NCI-H1417 treated with DMSO at 0.1 percent for 48 hours (cell line): ENCODE data around the gene MYO16.

ENCODE experiments used
- DNase-seq: peaks from one replicate; lab custom pipeline; 2025; lab: John Stamatoyannopoulos, UW

MYO16 gene

DNA sequence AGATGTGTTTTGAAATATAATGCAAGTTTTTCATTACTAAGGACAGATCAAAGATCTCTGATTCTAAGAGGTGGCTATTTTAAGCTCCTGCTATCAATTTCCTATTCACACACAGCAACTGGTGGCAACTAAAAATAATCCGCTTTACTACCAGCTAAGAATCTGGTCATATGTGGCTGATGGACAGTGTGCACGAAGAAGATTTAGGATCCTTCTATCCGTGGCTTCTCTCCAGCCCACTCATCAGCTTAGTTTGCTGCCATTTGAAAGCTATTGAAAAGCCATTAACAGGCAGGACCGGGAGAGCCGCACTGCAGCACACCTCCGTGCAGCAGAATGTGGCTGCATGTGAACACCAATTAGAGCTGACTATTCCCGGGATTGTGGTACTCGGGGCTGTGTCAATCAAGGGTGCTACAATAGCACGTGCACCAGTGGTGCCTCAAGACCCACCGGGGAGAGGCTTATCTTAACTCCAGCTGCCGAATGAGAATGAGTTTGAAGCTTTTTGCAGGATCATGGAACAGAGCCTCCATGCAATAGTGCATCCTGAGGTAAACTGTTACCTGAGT is at the start of gene MYO16:
TSS of gene MYO16 (plus strand) at position 431 of the 572 bp plus-strand sequence. CDS start 234 bp downstream, outside the sequence.
- no peak for DNase-seq

DNA sequence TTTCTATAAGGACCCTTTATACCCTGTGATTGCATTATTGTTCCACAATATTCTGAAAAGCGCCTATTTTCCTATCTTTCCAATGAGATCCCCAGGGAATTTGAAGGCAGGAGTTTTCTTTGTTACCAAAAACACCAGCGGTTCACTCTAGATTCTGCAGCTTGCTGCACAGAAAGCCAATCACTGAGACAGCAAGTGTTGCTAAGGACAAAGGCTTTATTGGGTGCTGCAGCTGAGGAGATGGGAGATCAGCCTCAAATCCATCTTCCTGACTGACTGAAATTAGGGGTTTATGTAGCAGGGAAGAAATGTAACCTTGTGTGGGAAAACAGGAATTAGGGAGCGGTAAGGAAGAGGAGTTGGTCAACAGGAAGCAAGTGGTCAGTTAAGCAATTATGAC is 42.6 kb upstream of the MYO16 start:
- DNase-seq, result no peak

DNA sequence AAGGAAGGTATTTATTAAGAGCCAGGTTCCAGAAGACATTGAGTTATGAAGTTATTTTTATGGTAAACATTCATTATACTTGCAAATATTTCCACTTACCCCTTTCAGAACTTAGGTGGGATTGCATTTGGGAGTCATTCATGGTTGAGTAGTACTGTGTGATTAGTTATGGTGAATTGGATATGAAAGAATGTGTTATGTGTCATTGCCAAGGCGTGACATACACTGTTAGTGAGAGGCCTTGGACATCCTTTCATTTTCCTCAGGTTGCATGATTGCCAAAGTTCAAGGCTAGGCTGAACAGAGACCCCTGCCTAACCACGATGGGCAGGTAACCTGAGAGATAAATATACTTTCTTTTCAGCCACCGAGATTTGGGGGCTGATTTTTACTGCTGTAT is 40.9 kb upstream of the MYO16 start:
- no peak for DNase-seq

DNA sequence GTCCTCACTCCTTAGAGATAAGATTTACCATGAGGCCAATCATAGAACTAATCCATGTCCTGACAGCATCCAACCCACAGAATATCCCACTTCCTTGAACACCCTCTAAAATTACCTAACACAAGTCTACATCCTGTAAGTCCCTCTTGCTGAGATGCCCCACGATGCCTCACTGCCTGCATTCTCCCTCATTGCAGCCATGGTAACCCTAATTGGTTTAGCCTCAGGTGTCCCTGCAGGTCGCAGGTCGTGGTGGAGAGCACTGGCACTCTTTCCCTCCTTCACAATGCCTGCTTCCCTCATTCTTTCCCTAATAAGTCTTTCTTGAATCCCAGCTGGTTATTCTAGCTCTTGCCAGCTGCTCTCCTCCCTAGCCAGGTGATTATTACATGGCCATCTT is 35.3 kb upstream of the MYO16 start:
- no peak for DNase-seq

DNA sequence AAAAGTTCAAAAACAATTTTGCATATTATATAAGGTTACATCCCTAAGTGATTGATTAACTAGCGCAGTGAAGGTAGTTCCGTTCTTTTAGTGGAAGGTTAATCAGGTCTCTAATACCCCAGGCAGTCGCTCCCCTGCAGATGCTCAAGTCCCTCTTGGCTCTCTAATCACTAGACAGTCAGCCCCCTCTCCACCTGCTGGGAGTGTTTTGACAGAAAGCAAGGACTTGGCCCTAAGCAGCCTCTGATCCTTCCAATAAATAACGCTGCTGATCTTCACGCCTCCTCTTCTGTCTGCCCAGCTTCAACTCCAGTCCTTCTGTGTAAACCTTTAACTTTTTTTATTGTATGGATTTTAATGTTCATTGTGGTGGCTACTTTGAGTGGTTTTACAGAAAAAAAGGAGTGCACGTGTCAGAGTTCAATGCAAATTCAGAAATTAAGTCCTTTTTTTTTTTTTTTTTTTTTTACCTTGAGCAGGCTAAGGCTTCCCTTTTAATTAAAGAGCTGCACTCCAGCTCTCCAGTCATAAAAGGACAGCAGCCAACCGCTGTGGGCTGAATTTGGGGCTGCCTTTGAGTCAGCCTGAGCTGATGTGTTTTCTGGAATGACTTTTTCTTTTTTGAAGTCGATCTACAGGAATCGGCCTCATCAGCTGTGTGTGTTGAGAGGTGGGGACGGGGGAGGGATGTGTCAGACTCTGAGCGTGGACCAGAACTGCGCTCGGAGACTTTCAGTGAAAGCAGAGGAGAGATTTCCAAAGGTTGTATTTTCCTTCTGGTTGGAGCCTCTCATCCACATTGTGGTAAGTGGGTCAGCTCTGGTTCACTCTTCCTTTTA is 33.8 kb upstream of the MYO16 start:
- no peak for DNase-seq

DNA sequence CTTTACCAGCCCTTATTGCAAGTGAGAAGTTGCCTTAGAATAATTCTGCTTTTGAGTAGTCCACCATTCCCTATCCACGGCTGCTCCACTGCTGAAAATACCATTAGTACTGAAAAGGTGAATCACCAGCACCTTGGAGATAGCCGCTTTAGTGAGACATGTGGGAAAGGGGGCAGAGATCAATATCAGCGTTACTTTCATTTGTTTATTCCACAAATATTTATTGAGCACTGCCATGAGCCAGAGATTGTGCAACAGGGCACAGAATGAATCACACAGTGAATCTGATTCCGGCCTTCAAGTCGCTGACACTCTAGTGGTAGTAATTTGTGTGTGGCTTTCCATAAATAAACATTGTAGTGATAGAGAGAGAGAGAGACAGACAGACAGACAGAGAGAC is 31.5 kb upstream of the MYO16 start:
- no peak for DNase-seq

DNA sequence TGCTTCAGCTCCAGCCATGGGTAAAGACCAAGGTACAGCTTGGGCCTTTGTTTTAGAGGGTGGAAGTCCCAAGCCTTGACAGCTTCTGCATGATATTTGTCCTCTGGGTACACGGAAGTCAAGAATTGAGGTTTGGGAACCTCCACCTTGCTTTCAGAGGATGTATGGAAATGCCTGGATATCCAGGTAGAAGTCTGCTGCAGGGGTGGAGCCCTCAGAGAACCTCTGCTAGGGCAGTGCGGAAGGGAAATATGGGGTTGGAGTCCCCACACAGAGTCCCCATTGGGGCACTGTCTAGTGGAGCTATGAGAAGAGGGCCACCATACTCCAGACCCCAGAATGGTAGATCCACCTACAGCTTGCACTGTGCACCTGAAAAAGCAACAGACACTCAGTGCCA is 23.0 kb upstream of the MYO16 start:
- no peak for DNase-seq

DNA sequence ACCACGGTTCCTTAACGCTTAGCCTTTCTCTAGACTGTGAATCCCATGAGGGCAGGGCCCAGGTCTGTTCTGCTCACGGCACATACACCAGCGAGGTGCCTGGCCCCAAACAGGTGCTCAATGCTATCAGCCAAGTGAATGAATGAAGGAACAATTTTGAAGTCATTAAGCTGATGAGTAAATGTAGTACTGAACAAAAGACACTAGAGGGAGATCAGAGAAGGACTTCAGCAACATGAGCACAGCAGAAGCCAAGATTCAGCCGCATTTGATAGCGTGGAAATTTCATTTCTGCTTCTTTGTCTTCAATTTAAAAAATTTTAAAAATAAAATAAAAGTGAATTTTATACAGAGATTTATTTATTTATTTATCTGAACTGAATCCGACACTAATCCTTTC is 20.1 kb upstream of the MYO16 start:
- DNase-seq, result no peak

DNA sequence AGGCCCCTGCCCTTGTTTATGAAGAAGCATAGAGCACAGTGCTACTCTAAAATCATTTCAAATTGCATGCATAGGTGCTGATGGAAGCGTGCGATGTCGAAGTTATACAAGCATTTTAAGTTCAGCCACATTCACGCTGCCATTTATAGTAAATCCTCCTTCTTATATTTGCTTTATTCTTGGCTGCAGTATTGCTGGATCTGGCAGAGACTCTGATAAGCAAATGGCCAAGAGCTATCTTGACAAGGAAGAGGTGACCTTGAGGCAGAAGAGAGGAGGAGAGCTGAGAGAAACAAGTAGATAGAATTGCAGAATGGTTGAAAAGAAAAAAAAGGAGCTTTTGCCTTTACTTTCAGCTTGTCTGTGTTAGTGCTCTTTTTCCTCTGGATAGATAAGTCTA is 18.9 kb upstream of the MYO16 start:
- DNase-seq, result no peak

DNA sequence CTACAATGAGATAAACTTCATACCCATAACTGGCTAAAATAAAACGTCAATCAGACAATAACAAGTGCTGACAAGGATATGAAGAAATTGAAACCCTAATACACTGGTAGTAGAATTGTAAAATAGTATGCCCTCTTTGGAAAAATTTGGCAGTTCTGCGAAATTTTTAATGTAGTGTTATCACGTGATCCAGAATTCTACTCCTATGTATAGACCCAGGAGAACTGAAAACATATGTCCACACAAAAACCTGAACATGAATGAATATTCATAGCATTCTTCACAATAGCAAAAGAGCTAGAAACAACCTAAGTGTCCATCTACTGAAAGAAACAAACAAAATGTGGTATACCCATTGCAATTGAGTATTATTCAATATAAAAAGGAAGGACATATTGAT is 14.2 kb upstream of the MYO16 start:
- no peak for DNase-seq

DNA sequence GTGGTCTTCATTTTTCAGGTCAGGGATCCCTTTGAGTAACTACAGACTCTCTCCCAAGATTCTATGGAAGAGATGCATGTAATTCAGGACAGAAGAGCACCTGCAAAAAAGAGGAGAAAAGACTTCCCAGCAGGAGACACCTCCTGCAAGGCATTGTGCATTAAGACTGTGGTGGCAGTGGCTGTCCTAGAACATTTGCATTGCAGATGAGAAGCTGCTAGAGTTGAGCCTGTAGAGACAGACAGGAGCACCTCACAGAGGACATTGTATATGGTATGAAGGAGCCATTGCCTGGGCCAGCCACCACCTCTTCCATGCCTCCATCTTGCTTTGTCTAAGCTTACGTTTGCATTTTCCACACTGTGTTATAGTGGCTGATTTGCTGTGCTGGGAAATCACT is 11.2 kb upstream of the MYO16 start:
- DNase-seq, result no peak

DNA sequence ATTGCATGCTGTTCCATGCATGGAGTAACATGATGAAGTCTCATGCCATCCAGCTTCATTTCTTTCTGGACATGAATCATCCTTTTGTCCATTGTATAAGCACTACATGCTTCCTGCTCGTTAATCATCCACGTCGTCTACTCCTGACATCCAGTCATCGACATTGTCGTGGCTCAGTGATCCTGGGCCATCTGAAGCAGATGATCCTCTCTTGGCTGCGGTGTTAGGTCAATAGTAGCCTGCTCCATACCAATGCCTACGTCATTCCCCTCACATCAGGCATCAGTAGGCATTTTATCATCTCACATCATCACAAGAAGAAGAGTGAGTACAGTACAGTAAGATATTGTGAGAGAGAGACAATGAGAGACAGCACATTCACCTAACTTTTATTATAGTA is 7.9 kb upstream of the MYO16 start:
- DNase-seq, result no peak

DNA sequence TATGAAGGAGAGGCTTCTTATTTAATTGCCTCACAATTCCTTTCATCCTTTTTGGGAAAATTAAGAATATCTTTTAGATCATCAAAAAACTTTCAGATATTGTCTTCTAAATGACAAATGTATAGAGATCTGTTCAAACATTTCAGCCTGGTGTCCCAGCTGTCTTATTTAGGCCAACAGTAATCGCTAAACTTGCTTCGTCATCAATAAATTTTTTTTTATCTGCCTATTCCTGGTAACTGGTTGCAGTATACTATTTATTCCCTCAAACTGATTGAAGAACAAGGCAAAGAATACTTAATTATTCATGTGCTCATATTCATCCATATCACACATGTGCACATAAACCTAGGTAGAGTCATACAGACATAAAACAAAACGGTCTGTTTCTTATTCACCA is 5.3 kb upstream of the MYO16 start:
- no peak for DNase-seq

DNA sequence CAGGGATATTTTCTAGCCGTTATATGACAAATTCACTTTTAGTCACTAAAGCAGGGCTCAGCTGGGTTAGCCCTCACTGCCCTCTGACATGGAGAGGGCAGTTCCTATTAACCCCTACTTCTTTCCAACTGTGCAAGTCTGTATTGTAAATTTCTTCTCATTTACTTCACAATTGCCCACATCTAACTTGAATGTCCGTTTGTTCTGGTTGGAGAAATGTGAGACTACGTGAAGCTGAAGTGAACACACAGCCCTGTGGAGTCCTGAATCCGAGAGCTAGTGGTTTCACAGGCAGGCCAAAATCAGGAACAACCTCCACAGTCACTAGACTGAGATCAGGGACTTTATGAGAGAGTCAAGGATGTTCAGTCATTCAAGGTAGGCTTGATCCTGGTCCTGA is 4.4 kb upstream of the MYO16 start:
- DNase-seq, result no peak

DNA sequence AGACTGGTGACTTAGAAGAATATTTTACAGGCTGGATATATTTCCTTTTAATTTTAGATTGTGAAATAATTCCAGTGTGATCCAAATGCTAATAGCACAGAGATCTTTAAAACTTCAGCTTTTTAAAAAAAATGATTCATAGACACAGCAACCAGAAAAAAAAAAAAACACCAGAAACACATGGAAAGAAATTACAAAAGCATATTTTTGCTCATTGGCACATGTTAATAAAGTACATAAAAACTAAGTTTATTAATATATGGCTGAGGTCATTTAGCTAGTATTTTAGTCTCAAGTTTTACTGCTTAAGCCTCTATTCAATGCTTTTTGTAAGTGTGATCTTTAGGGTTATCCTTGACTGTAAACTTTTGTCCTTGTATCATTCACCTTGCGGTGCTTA is 577 bp downstream of the MYO16 start:
- DNase-seq, result no peak

DNA sequence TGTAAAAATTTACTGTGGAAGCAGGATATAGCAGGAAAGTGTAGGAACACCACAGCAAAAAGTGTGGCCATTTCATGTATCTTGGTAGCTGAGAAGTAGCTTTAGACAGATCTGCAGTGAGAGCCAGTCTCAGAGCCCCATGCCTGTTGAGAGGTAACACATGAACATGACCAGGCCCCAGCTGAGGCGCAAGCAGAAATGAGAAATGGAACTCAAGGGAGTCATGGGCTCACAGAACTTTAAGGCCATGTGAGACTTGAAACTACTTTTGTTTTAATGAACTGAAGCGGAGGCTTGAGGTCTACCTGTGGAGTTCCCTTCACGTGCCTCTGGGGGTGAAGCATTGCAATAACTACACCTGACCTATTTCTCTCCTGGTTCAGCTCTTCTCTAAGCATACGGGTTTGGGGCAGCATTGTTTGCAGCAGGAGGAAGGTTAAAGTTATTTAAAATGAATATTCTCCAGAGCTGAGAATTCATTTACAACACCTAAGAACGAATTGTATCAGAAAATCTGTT is 3.3 kb downstream of the MYO16 start:
- DNase-seq, result no peak

DNA sequence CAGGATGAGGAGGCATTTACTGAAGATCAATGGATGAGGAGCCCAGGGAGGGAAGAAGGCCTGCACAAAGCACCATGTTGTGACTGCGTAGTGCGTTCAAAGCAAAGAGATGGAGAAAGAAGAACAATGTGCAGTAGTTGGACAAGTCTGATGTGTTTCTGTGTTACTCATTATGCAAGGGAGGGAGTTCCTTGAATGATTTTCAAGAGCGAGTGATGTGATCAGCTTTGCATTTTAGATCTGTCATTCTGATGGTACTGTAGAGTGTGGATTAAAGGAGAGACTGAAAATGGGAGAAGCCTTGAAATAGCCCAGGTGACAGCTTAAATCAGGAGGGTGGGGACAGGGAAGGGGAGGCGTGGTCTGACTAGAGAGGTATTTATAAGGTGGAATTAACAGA is 9.5 kb downstream of the MYO16 start:
- no peak for DNase-seq

DNA sequence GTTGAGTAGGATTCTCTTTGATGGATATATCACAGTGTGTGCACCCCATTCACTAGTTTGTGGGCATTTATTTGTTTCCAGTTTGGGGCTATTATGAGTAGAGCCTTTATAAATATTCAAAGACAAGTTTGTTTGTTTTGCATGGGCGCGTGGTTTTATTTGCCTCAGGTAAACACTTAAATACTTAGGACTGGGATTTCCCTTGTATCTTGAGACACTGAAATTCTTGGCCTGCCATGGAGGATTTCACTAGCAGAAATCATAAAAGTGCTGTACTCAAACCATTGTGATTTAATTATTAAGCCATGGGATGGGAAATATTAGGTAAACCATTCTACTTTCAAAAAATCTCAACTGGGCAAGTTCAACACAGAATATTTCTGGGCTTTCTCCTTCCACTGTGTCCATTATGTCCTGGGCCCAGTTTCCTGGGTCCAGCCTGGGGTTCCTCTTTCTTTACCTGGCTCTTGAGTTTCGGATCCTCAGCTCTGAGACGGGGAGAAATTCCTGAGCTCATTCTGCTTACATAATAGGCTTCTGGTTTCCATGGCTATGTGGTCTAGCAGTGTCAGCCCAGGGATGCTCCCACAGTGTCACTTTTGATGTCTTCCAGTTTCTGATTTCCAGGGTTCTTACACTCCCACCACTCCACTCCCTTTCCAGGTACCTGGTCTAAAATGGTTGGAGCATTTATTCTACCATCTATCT is 14.4 kb downstream of the MYO16 start:
- no peak for DNase-seq

DNA sequence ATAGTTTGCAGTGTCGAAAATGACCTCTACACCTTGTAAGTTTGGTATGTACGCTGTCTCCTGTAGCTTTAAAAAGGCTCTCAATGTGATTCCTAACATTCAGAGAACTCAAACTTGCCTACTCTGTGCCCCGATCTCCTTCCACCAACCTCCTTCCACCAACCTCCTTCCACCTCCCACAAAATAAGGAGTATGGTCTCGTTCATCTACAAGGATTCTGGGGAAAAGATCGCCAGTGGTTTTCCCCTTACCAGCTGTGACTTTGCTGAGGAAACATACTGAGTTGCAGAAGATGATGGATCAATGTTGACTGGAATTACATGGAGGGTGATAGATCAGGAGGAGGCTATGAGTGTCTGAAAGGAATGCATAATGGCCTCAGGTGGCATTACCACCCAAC is 16.0 kb downstream of the MYO16 start:
- DNase-seq, result no peak

DNA sequence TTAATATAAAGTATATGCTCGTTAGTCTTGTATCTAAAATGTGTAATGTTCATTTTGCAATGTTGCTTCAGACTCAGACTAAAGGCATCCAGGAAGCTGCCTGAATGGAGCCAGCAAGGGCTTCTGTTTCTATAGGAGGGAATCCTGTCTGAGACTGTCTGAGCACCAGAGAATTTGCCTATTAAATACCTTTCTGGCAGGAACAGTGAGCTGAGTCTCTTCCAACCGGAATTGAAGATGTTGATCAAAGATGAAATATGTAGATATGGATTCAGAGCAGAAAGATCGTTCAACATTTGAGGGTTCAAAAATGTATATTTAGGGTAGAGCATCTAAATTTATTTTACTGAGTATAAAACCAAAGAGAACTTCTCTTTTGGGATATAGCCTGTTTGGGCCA is 20.9 kb downstream of the MYO16 start:
- DNase-seq, result no peak

DNA sequence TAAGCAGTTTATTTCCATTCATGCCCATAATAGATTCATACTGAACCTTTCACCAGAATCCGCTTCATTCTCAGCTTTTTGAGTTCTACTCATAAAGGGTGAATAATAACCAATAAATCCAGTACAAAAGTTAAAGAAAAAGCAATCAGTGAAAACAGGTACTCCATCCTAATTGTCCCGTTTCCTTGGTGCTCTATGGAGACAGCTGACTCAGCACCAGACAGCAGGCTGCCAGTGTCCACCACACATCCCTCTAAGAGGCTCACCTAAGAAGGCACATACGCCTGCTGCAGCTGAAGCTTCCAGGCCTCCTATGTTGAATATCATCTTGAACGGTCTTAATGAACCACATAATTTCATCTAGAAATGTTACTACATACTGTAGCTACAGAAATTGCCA is 27.3 kb downstream of the MYO16 start:
- DNase-seq, result no peak

DNA sequence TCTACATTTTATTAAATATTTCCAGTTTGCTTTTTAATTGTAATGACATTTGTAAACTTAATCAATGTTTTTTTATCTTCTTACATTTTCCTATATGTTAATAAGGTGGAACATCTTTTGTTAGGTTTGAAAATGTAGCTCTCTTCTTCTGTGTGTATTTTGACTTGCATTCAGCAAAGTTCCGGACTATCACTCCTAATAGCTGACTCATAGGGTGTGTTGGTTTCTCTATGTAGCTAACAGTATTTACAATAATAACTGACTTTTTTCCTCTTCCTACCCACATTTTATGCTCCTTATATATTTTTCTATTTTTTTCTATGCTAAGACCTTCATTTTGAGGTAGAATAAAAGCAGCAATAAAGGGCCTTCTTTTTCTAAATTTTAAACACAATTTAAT is 28.1 kb downstream of the MYO16 start:
- DNase-seq, result no peak

DNA sequence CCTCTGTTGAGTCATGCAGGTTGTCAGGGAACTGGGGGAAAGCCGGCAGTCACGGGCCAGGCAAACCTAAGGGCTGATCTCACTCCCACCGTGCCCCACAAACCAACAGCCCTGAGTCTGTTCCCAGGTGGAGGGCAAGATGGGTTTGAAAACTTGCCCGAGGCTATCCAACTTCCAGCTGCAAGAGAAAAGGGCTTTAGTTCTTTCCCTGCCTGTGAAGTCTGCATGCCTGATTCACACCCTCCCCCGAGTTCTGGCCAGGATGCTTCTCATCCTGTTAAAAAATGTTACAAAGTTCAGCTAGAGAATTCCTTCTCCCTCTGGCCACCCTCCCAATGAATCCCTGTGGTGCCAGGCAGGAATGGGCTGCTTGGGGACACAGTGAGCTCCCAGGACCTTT is 33.1 kb downstream of the MYO16 start:
- no peak for DNase-seq
